ENCODE measurements around the gene ACTN3. TPM values are rescaled to one million over a fixed set of nuclear protein-coding genes. Genes with fewer than 3 reads are reported as not detected.
A peak's percentile ranks its signal among the peaks of the same experiment; 100 is the strongest.

The ACTN3 gene
- total RNA-seq, result not detected

DNA sequence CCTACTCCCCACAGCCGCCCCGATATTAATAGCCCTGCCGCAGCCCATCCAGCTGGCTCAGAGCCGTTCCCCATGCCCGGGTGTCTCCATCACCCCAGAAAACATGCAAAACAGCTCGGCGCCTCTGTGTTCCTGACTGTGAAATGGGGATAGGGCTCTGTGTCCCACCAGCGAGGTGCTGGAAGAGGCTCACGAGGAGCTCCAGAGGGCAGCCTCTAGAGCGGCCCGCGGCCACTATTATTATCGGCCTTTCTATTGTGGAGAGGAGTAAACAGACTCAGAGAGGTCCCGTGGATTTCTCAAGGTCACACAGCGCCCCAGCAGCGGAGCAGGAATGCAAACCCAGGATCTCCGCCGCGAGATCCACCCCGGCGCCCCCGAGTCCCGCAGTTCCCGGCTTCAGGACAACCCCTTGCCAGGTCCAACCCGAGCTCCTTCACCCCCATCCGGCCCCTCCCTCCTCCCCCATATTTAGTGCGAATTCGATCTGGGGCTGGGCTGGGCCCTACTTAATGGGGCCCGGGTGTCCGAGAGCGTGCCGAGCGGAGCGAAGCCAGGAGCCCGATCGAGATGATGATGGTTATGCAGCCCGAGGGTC is at the start of gene ACTN3:
Gene ACTN3, plus strand, starts transcription at position 536 of the 598 bp plus-strand sequence. Its CDS starts 35 bp downstream, at position 571.
- H3K4me3 ChIP-seq, result peak within 1 kb of the TSS; percentile 35 to 79
- intact Hi-C loops (cut with DNase I), result no loop called here
- H3K4me1 ChIP-seq, result peaks cover 21% of the 10 kb centered on the region
- TF ChIP-seq, protein P1, sequence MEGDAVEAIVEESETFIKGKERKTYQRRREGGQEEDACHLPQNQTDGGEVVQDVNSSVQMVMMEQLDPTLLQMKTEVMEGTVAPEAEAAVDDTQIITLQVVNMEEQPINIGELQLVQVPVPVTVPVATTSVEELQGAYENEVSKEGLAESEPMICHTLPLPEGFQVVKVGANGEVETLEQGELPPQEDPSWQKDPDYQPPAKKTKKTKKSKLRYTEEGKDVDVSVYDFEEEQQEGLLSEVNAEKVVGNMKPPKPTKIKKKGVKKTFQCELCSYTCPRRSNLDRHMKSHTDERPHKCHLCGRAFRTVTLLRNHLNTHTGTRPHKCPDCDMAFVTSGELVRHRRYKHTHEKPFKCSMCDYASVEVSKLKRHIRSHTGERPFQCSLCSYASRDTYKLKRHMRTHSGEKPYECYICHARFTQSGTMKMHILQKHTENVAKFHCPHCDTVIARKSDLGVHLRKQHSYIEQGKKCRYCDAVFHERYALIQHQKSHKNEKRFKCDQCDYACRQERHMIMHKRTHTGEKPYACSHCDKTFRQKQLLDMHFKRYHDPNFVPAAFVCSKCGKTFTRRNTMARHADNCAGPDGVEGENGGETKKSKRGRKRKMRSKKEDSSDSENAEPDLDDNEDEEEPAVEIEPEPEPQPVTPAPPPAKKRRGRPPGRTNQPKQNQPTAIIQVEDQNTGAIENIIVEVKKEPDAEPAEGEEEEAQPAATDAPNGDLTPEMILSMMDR (IDR thresholded peaks at IDR 0.05), result no peak
- TF ChIP-seq POLR2A (IDR thresholded peaks at IDR 0.05), result no peak
- 3% methylated on average over 19 to 37 of the region's 37 CpGs for WGBS, 2 donors
- no peaks in the 10 kb centered on the region for H3K9me3 ChIP-seq
- H3K36me3 ChIP-seq (replicated peaks in 1 of 2; ENCODE audit: insufficient read depth in 1 of 2, low read depth in 2 of 2), result peaks cover 0 to 3% of the 10 kb centered on the region in 2 donors
- H3K27ac ChIP-seq, result peak within 1 kb of the TSS in 2 of 4 donors; percentile 80 to 81
- no peak for ATAC-seq
- no peaks in the 10 kb centered on the region for H3K27me3 ChIP-seq
- DNase-seq, result peak; percentile 24 to 33 (median 32)

DNA sequence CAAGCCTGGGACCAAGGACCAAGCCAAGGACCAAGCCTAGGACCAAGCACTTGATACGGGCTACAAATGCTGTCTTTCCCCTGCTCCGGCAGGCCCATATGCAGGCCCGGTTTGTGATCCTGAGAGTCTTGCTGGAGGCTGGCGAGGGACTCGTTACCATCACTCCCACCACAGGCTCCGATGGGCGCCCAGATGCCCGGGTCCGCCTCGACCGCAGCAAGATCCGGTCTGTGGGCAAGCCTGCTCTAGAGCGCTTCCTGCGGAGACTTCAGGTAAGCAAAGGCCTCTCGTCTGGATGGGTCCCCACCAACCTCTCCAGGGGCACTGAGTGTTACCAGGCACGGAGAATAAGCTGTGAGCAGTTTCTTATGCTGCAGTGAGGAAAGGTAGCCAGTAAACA is 49.5 kb upstream of the ACTN3 start:
- no peaks in the 10 kb centered on the region for H3K4me1 ChIP-seq
- no peak overlapping the region for H3K27ac ChIP-seq
- peaks cover 5 to 20% of the 10 kb centered on the region in 2 donors for H3K36me3 ChIP-seq (replicated peaks in 1 of 2; ENCODE audit: insufficient read depth in 1 of 2, low read depth in 2 of 2)
- ATAC-seq (no peak), DNase-seq (no peak)
- TF ChIP-seq POLR2A (IDR thresholded peaks at IDR 0.05), result no peak
- TF ChIP-seq, protein P1 (IDR thresholded peaks at IDR 0.05), result no peak
- intact Hi-C loops (cut with DNase I), result no loop called here
- no peak overlapping the region for H3K4me3 ChIP-seq
- WGBS, 2 donors, result 96 to 100% methylated on average over 3 to 16 of the region's 16 CpGs
- no peaks in the 10 kb centered on the region for H3K27me3 ChIP-seq
- no peaks in the 10 kb centered on the region for H3K9me3 ChIP-seq

DNA sequence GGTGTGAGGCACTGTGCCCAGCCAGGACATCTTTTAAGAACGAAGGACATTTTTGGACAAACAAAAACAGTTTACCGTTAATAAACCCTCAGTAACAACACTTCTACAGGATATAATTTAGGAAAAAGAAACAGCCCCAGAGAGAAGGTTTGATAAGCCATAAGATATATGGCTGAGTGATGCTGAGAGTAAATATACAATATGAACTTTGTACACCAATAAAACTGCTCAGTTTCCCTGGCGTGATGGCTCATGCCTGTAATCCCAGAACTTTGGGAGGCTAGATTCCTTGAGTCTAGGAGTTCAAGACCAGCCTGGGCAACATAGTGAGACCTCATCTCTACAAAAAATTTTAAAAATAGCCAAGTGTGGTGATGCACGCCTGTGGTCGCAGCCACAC is 48.2 kb upstream of the ACTN3 start:
- H3K4me1 ChIP-seq, result no peaks in the 10 kb centered on the region
- WGBS, 2 donors, result 87 to 89% methylated on average over 5 of the region's 5 CpGs
- peaks cover 5 to 13% of the 10 kb centered on the region in 2 donors for H3K36me3 ChIP-seq (replicated peaks in 1 of 2; ENCODE audit: insufficient read depth in 1 of 2, low read depth in 2 of 2)
- no peaks in the 10 kb centered on the region for H3K9me3 ChIP-seq
- TF ChIP-seq, protein P1 (IDR thresholded peaks at IDR 0.05), result no peak
- TF ChIP-seq POLR2A (IDR thresholded peaks at IDR 0.05), result no peak
- no peak overlapping the region for H3K27ac ChIP-seq
- no peaks in the 10 kb centered on the region for H3K27me3 ChIP-seq
- intact Hi-C loops (cut with DNase I), result no loop called here
- ATAC-seq (no peak), DNase-seq (no peak)
- no peak overlapping the region for H3K4me3 ChIP-seq

DNA sequence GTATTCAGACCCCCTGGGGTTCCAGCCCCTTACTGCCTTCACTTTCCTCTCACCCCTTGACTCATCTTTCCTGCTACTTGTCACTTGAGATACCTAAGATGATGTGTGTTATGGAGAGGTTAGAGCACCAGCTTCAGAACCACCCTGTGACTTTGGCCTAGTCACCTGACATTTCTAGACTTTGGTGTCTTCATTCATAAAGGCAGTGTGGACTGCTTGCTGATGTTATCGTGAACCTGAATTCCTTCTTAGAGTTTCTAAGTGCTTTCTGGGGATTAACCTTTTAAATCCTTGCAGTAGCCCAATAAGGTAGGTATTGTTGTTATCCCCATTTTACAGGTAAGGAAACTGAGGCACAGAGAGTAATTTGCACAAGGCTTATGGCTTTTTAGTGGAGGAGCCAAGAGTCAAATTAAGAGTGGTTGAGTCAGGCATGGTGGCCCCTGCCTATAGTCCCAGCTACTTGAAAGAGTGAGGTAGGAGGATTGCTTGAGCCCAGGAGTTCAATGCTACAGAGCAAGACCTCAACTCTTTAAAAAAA is 41.4 kb upstream of the ACTN3 start:
- no peaks in the 10 kb centered on the region for H3K36me3 ChIP-seq (replicated peaks in 1 of 2; ENCODE audit: insufficient read depth in 1 of 2, low read depth in 2 of 2)
- intact Hi-C loops (cut with DNase I), result no loop called here
- H3K4me1 ChIP-seq, result peaks cover 4% of the 10 kb centered on the region
- H3K27ac ChIP-seq, result no peak overlapping the region
- H3K4me3 ChIP-seq, result no peak overlapping the region
- no peaks in the 10 kb centered on the region for H3K27me3 ChIP-seq
- TF ChIP-seq, protein P1 (IDR thresholded peaks at IDR 0.05), result no peak
- TF ChIP-seq POLR2A (IDR thresholded peaks at IDR 0.05), result no peak
- 81 to 86% methylated on average over 1 of the region's 1 CpG for WGBS, 2 donors
- DNase-seq (no peak), ATAC-seq (no peak)
- no peaks in the 10 kb centered on the region for H3K9me3 ChIP-seq

DNA sequence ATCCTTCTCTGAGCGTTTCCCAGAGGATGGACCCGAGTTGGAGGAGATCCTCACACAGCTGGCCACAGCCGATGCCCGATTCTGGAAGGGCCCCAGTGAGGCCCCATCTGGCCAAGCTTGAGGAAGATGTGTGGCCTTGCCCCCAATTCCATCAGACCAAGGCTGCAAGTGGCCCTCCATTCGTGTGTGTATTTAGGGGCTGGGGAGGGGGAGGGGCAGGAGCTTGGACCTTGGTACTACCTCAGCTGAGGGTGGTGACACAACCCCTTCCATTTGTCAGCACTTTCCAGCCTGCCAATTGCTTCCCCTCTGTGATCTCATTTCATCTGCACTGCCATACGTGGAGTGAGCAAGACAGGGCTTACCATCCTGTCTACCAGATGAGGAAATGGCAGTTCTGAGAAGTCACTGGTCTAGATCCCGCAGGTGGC is 37.6 kb upstream of the ACTN3 start:
- ATAC-seq, result no peak
- 74 to 86% methylated on average over 7 of the region's 7 CpGs for WGBS, 2 donors
- TF ChIP-seq, protein P1 (IDR thresholded peaks at IDR 0.05), result no peak
- no peak for TF ChIP-seq POLR2A (IDR thresholded peaks at IDR 0.05)
- H3K27ac ChIP-seq, result no peak overlapping the region
- peaks cover 14% of the 10 kb centered on the region for H3K4me1 ChIP-seq
- intact Hi-C loops (cut with DNase I), result no loop called here
- no peak overlapping the region for H3K4me3 ChIP-seq
- no peaks in the 10 kb centered on the region for H3K27me3 ChIP-seq
- DNase-seq, result no peak
- no peaks in the 10 kb centered on the region for H3K36me3 ChIP-seq (replicated peaks in 1 of 2; ENCODE audit: insufficient read depth in 1 of 2, low read depth in 2 of 2)
- no peaks in the 10 kb centered on the region for H3K9me3 ChIP-seq

Measured in body of pancreas (tissue), 4 donors.